Dedifferentiated amniotic fluid mesenchymal stem cell (primary cell): ENCODE measurements around the gene TBC1D4.
"Not testable (repeated sequence)": the region's sequence is repeated elsewhere in the genome, so short reads cannot be mapped to it uniquely, and the experiment has no call there.

Source experiments
- DNase-seq: peaks from one replicate; pipeline ENCODE4 v3.0.0-alpha.2; 2016; ENCODE audit errors: extremely low spot score

TBC1D4 gene

GRCh38 chr13:75452564-75452963, 29.4 kb downstream of the TBC1D4 start:
- DNase-seq, result no peak

DNA sequence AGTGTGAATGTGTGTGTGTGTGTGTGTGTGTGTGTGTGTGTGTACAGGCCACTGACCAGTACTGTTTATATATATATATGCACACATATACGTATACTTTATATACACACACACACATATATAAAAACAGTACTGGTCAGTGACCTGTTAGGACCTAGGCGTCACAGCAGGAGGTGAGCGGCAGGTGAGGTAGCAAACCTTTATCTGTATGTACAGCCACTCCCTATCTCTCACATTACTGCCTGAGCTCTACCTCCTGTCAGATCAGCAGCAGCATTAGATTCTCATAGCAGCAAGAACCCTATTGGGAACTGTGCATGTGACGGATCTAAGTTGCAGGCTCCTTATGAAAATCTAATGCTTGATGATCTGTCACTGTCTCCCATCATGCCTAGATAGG, 34.5 kb downstream of the TBC1D4 start:
- DNase-seq, result no peak

GRCh38 chr13:75446874-75447273, 35.1 kb downstream of the TBC1D4 start:
- no peak for DNase-seq

DNA sequence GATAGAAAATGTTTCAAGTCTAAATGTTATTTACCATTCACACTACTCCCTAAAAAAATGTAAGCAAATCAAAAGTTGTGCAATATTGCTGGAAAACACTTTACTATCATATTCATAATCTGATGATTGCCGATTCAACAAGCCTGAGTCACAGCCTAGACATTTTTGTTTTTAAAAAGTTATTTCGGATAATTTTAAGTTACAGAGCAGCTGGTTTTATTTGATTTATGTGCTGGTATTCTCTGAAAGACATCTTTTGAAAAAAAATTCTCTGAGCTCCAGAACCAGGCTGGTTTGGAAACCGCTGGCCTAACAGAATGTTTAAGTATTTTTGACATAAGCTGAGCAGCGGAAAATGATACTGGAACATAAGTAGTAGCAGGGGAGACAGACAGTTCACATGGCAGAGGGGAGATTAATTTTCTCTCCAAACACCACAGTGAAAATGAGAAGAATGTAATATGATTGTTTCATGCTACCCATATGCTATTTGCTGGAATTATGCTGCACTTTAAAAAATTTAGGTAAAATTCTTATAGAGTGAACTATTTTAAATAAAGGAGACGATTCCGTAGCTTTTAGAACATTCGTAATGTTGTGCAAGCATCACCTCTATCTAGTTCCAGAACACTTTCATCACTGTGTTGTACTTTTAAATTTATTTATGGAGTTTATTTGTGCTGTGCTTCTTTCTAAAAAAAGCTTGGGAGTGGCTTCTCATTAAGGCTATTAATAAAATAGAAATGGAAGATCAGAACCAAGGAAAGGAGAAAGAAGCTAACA, 36.1 kb downstream of the TBC1D4 start:
- peak; percentile 44 for DNase-seq

DNA sequence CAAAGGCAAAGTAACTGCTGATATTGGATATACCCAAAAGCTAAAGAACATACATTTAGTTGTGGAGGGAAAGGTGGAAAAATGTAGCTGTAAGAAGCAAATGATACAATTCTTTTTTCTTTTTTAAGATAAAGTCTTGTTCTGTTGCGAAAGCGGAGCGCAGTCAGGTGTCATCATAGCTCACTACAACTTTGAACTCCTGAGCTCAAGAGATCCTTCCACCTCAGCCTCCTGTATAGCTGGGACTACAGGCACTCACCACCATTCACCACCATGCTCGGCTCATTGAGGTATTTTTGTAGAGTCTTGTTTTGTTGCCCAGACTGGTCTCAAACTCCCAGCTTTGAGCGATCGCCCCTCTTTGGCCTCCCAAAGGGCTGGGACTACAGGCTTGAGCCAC, 38.0 kb downstream of the TBC1D4 start:
- no peak for DNase-seq

DNA sequence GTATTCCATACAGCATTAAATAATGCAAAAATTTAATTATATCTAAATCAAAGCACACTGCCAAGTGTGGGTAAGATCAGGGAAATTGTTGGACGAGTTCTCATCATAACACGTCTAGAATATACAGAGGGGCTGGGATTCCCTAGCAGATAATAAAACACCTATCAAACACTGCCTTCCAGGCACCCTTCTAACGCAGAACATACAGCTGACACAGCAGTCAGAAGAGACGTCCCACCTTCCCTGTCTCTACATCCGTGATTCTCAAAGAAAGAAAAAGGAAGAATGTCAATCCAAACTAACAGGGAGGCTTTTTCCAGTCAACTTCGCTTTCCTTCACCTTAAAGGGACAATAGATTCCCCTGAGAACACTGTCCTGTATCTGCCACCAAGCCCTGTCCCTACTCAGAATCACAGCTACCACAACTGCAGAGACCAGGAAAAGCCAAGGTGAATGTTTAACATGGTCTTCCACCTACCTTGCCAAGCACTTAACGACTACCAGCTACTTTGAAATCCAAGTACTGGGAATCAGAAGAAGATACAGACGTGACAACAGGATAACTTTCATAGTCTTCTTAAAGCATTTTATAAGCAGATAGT, 38.5 kb downstream of the TBC1D4 start:
- DNase-seq, result no peak

- DNase-seq, result no peak
Measured at GRCh38 chr13:75442736-75443234, 39.2 kb downstream of the TBC1D4 start.

DNA sequence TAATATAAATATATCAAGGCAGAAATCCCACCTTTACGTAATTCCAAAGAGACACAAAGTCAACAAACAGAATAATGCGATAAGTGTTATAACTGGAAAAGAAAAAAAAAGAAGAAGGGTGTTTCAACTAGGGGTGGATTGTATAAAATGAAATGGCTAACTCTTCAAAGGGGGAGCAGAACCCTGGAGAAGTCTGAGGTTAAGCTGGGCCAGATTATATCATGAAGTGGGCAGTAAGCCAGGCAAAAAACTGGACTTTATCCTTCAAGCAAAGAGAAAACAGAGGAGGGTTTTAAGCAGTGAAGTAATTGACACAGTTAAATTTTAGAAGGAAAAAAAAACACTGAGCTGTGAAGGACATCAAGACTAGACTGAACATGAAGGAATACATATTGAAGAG, 41.9 kb downstream of the TBC1D4 start:
- DNase-seq, result no peak

DNA sequence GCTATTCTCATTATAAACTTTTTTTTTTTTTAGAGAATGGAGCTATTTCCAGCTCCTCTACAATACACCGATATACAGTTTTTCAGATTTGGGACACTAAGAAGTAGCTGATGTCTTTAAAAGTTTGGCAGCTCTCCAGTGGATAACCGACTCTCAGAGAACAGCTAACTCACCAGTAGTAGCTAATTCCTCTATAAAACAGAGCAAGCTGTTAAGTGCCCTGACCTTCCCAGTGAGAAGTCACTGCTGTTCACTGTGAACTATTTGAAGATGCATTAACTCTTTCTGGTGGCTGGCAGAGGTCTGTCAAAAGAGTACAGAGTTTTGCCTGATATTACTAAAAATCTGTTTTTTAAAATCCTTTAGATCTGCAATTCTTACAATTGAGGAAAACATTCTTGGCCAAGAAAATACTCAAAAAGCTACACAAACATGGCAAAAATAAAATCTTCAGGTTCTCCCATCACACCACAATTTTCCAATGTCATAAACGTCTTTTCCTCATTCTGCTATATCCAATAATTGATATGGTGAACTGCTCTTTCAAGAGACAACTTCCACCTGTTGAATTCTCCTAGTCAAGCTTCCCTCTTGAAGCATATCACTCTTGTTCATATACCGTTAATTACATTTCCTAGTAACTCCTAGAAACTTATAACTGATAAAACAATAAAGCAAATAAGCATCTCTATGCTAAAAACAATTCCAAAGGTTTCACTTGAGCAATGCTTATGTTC, 44.2 kb downstream of the TBC1D4 start:
- DNase-seq, result no peak

GRCh38 chr13:75434126-75434525, 47.8 kb downstream of the TBC1D4 start:
- not testable (repeated sequence) for DNase-seq

DNA sequence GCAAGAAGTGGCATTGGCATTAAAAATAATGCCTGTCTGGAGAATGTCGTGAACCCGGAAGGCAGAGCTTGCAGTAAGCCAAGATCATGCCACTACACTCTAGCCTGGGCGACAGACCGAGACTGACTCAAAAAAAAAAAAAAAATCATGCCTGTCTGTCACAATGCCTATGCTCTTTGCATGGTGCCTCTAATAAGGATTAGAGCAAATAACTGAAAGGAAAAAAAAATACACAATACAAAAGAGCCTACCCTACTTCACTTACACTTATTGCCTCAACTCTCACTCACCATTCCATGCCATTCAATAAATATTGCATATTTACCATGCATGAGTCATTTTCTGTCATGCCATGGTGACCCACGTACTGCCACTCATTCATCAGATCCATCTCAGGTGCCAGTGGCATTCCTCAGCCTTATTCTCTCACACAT, 49.1 kb downstream of the TBC1D4 start:
- DNase-seq, result no peak

DNA sequence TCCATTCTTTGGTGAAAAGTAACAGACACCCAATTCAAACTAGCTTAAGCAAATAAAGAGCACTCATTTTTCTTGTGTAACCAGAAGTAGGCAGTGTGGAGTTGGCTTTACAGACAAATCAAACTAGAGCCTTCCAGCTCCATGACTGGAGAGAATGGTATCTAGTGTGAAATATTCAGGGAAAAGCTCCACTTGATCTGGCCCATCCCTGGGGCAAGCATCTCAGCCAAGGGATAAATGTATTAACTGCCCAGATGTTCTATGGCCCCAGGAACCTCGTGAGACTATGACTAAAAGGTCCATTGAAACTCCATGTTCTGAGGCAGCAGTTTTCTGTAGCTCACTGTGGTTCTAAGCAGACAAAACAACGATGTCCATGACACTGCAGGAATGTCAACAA, 49.9 kb downstream of the TBC1D4 start:
- no peak for DNase-seq

DNA sequence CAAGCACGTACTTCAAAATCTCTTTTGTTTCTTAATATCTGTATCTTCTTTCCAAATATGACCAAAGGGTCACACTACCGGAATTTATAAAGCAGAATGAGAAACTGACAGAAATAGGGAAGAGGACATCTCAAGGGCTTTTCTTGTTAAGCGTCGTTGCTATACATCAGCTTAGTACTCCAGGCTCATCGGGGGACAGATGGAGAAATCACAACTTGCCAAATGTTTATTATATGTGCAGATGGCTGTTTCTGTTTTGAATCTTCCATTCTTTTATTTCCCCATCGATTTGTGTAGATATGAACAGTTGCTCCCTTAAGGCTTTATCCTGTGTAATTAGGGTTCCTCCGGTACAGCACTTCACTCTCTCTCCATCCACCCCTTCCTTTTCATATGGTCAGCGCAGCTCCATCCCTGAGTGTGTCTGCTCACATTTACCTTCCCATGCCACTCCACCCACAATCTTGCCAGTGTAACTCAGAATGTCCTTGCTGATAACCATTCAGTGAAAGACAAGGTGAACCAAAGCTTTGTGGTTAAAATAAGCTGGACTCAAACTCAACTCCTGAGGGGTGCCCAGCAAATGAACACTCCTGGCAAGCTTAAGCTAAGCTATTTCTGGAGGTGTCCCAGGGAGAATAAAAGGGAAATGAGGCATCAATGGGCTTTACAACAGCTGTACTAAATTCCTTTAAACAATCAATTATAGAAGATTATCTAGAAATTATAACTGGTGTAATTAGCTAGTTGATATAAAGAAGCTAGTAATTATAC, 51.3 kb downstream of the TBC1D4 start:
- DNase-seq, result no peak

DNA sequence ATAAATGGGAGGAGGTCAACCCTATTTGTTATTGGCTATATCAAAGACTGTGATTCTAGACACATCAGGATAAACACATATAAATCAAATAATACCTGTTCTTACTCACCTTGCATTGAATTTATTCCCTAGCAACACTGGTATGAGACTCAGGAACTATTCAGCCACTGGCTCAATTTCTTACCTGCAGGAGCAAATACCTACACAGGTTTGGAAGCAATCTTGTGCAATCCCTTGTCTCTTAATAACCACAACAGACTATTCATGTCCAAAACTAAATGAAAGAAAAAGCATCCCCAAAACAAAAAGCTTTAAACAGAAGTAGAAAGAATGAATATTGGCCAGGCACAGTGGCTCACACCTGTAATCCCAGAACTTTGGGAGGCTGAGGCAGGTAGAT, 55.5 kb downstream of the TBC1D4 start:
- DNase-seq, result no peak

DNA sequence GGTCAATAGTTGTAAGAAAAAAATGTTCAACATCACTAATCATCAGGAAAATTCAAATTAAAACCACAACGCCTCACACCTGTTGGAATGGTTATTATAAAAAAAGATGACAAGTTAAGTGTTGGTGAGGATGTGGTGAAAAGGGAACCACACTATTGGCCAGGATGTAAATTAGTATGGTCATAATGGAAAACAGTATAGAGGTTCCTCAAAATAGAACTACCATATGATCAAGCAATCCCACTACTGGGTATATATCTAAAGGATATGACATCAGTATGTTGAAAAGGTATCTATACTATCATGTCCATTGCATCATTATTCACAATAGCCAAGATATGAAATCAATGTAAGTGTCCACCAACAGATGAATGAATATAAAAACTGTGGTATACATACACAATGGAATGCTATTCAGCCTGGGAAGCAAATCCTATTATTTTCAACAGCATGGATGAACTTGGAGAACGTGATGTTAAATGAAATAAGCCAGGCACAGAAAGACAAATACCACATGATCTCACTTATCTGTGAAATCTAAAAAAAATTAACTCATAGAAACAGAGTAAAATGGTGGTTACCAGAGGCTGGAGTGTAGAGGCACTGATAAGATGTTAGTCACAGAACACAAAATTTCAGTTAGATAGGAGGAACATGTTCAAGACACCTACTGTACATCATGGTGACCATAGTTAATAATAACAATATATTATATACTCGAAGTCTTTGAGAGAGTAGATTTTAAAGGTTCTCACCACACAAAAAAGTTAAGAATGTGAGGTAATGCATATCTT, 56.6 kb downstream of the TBC1D4 start:
- DNase-seq, result no peak

DNA sequence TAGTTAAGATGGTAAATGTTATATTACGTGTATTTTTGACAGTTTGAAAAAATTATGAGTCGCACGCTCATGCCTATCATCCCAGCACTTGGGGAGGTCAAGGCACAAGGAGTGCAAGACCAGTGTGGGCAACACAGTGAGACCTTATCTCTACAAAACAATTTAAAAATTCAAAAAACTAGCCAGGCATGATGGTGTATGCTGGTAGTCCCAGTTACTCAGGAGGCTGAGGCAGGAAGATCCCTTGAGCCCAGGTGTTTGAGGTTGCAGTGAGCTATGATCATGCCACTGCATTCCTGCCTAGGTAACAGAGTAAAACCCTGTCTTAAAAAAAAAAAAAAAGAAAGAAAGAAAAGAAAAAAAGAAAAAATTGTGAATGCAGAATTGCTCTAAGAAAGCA, 58.0 kb downstream of the TBC1D4 start:
- no peak for DNase-seq

DNA sequence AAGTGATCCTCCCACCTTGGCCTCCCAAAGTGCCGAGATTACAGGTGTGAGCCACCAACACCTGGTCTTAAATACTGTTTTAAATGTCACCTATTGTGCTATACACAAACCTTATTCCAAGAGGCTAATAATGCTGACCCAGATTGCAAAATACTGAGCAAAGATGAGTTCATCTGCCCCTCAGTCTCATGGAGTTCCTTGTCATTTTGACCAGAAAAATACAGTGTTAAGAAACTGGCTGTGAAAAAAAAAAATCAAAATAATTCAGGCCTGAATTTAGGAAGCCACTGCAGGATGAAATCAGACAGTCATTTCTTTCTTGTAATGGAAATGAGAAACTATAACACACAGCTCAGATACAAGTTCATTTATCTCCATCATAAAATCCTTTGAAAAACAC, 59.9 kb downstream of the TBC1D4 start:
- no peak for DNase-seq

- no peak for DNase-seq
Measured at GRCh38 chr13:75421133-75421532, 60.8 kb downstream of the TBC1D4 start.

- no peak for DNase-seq
Measured at GRCh38 chr13:75419656-75420055, 62.3 kb downstream of the TBC1D4 start.

GRCh38 chr13:75418997-75419396, 63.0 kb downstream of the TBC1D4 start:
- no peak for DNase-seq

- DNase-seq, result no peak
Measured at GRCh38 chr13:75418186-75418843, 63.7 kb downstream of the TBC1D4 start.
